Measurements from ENCODE around the gene NEUROG3. TPM values are rescaled to one million over a fixed set of nuclear protein-coding genes. Genes with fewer than 3 reads are reported as not detected.

The NEUROG3 gene
- total RNA-seq, 3 donors from 2014 or later: 0.35 to 6.7 (median 0.78) TPM

DNA sequence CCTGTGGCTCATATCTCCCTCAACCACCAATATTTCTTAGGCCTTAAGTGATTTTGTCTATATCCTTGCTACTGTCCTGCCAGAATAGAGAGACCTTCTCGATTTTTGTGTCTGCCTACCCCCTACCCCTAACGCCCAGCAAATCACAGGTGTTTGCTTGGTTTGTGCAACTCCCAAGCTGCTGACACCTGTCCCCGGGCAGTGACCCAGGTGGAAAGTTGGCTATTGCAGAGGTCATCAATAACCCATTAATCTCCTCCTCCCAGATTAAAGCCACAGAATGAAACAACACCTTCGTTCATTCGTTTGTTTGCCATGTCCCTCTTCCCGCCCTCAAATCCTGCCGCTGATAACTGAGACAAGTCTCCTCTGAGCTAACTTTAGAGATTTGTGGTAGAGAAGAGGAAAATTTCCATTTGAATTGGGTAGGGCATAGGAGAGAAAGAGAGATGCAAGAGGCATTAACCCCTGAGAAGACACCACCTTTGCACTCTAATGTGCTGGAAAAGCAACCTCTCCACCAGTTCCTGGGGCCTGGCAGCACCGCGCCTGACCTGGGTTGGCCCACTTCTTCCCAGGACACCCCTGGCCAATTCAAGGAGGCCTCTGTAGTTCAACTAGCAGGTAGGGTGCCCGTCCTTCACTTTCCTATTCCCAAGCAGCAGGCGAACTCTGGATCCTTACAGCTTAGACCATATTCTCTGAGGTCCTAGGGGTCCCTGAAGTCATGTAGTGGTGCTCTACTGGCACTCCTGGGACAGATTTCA is 3.0 kb downstream of the NEUROG3 start:
- ATAC-seq: no peak
- TF ChIP-seq, protein P1, sequence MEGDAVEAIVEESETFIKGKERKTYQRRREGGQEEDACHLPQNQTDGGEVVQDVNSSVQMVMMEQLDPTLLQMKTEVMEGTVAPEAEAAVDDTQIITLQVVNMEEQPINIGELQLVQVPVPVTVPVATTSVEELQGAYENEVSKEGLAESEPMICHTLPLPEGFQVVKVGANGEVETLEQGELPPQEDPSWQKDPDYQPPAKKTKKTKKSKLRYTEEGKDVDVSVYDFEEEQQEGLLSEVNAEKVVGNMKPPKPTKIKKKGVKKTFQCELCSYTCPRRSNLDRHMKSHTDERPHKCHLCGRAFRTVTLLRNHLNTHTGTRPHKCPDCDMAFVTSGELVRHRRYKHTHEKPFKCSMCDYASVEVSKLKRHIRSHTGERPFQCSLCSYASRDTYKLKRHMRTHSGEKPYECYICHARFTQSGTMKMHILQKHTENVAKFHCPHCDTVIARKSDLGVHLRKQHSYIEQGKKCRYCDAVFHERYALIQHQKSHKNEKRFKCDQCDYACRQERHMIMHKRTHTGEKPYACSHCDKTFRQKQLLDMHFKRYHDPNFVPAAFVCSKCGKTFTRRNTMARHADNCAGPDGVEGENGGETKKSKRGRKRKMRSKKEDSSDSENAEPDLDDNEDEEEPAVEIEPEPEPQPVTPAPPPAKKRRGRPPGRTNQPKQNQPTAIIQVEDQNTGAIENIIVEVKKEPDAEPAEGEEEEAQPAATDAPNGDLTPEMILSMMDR (IDR thresholded peaks at IDR 0.05): no peak
- H3K4me3 ChIP-seq: no peak overlapping the region
- H3K4me1 ChIP-seq (ENCODE audit: low read depth): no peaks in the 10 kb centered on the region
- DNase-seq: no peak
- H3K9me3 ChIP-seq: no peaks in the 10 kb centered on the region
- H3K36me3 ChIP-seq (ENCODE audit: low read depth): no peaks in the 10 kb centered on the region
- intact Hi-C loops (cut with DNase I, micrococcal nuclease): no loop called here

DNA sequence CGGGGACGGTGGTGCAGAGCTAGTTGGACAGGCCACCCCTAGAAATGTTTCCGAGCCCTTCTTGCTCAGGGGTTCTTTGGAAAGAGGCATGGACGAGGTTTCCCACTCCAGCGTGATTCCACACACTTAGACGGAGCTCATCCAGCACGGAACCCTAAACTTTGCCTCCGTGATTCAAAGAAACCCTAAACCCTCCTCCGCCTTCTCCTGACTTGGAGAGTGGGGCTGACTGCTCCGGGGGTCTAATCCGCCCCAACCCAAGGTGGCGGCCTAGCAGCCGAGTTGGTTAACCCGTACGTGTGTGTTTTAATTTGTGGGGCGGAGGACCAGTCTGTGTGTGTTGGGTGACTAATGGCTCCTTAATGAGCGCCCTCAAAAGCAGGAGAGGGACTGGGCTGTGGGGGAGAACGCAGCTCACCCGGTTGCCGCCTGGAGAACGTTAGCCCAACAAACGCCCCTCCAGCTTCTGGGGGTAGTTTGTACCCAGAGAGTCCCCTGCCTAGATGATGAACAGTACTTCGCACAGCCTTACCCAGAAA is 3.8 kb downstream of the NEUROG3 start:
- DNase-seq (no peak), ATAC-seq (no peak)
- Histone ChIP-seq H3K36me3 (ENCODE audit: low read depth) (no peaks in the 10 kb centered on the region), H3K4me1 (ENCODE audit: low read depth) (no peaks in the 10 kb centered on the region), H3K4me3 (no peak overlapping the region), H3K9me3 (no peaks in the 10 kb centered on the region)
- TF ChIP-seq, protein P1 (IDR thresholded peaks at IDR 0.05): no peak
- intact Hi-C loops (cut with DNase I, micrococcal nuclease): no loop called here

DNA sequence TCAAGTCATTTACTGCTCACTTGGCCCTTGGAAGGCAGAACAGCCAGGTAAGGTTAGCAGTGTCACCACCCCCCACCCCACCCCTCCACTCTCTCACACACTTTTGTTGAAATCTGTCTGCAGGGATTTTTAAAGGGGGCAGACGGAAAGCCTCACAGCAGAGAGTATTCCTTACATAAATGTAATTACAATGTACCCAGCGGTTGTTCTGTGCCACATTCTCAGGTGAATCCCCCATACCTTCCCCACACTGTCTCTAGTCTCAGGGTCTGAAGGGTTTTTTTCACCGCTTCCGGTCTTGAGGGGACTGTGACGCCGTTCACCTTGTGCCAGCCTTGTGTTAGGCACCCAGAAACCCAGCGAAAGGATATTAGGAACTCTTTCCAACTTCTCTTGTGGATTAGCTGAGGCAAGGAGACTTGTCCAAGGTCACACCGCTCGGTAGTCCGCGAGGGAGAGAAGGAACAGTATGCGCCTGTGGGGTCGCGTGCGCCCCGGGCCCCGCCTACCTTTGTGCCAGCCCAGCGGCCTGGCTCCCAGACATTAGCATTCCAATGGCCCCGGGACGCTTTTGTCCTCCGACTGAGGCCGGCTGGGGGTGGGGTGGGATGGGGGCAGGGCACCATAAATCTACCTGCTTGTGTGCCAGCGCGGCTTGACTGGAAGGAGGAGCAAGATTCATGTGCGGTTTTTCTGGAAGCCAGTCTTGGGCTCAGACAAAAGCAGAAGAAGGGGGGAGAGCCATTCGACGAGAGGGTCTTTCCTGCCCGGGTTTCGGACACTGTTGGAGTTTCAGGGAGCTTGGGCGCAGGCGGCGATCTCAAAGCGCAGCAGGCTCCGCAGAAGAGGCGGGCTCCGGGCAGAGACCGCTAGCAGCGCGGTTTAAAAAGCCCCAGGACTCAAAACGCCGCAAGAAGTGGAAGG is 4.5 kb downstream of the NEUROG3 start:
- no peak for ATAC-seq
- Histone ChIP-seq H3K36me3 (ENCODE audit: low read depth) (no peaks in the 10 kb centered on the region), H3K4me3 (no peak overlapping the region), H3K9me3 (no peaks in the 10 kb centered on the region), H3K4me1 (ENCODE audit: low read depth) (no peaks in the 10 kb centered on the region)
- intact Hi-C loops (cut with DNase I, micrococcal nuclease): no loop called here
- DNase-seq: no peak
- TF ChIP-seq, protein P1 (IDR thresholded peaks at IDR 0.05): no peak

DNA sequence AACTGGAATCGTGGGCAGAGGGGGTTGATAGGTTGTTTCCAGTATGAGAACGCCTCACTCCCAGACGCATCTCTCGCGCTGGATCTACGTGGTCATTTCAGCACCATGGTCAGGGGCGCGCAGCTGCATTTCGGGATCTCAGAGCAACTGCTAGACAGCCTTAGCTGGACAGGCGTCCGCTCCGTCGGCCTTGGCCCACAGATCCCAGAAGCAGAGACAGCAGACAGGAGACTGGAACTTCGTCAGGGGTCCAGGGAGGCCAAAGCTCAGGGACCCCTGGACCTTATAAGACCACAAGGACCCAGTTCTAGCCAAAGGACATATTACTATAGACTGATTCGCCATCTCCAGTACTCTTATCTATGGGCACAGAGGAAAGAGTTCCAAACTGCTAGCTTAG is 5.3 kb downstream of the NEUROG3 start:
- peak; percentile 31 for ATAC-seq

DNA sequence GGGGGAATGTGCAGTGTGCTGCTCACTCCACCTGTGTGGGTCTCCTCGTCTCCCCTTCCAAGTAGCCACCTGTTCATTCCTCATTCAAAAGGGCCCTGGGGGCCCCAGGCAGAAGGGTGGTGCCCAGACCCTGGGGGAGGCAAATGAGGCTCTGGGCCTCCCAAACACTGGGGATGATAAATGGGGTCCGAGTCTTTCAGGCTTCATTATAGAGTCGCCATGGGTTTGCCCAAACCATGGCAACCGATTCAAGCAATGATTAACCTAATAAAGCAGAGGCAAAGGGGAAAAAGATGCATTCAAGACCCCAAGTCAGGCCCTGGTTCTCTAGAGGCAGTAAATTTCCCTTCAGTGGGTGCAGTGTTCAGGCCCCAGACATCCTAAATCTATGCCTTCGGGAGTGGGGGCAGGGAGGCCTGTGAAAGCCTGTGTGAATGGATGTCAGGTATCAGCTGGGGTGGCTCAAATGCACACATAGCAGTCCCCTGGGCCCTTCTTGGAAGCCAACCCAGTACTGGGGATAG is 10.4 kb downstream of the NEUROG3 start:
- no peaks in the 10 kb centered on the region for H3K36me3 ChIP-seq (ENCODE audit: low read depth)
- H3K4me1 ChIP-seq (ENCODE audit: low read depth): no peaks in the 10 kb centered on the region
- ATAC-seq: no peak
- TF ChIP-seq, protein P1 (IDR thresholded peaks at IDR 0.05): no peak
- intact Hi-C loops (cut with DNase I, micrococcal nuclease): no loop called here
- DNase-seq: no peak
- no peak overlapping the region for H3K4me3 ChIP-seq
- H3K9me3 ChIP-seq: no peaks in the 10 kb centered on the region

More for the DNA sequence above, 5.3 kb downstream of the NEUROG3 start:
- no peaks in the 10 kb centered on the region for H3K36me3 ChIP-seq (ENCODE audit: low read depth)
- intact Hi-C loops (cut with DNase I, micrococcal nuclease): no loop called here
- TF ChIP-seq, protein P1 (IDR thresholded peaks at IDR 0.05): no peak
- no peaks in the 10 kb centered on the region for H3K4me1 ChIP-seq (ENCODE audit: low read depth)
- no peaks in the 10 kb centered on the region for H3K9me3 ChIP-seq
- H3K4me3 ChIP-seq: no peak overlapping the region
- peak in 2 of 3 donors; percentile 49 to 61 for DNase-seq
